Germinal center (tissue), 1 donor: Measurements from ENCODE around the gene CANX.
"Not testable (repeated sequence)": the region's sequence is repeated elsewhere in the genome, so short reads cannot be mapped to it uniquely, and the experiment has no call there.

Experiments
- DNase-seq: peaks from one replicate; pipeline ENCODE4 v3.0.0; 2012; ENCODE audit warnings: mixed read lengths, low spot score

CANX gene

GRCh38 chr5:179699616-179700237, 960 bp downstream of the CANX start:
- peak; percentile 24 for DNase-seq

- DNase-seq: no peak
Measured at GRCh38 chr5:179700401-179700918, 1.7 kb downstream of the CANX start.

GRCh38 chr5:179716286-179716685, 17.5 kb downstream of the CANX start:
- DNase-seq: no peak

GRCh38 chr5:179720222-179720621, 21.5 kb downstream of the CANX start:
- DNase-seq: no peak

GRCh38 chr5:179724163-179724562, 25.4 kb downstream of the CANX start:
- no peak for DNase-seq

- no peak for DNase-seq
Measured at GRCh38 chr5:179727106-179727505, 28.3 kb downstream of the CANX start.

GRCh38 chr5:179729303-179729702, 30.5 kb downstream of the CANX start:
- no peak for DNase-seq

GRCh38 chr5:179729727-179730126, 31.0 kb downstream of the CANX start:
- no peak for DNase-seq

- DNase-seq: no peak
Measured at GRCh38 chr5:179730356-179730755, 31.6 kb downstream of the CANX start.

GRCh38 chr5:179730852-179731251, 32.1 kb downstream of the CANX start:
- DNase-seq: no peak

GRCh38 chr5:179731791-179732411, 33.1 kb downstream of the CANX start:
- DNase-seq: no peak

GRCh38 chr5:179732412-179732917, 33.7 kb downstream of the CANX start, which contains the start of gene MAML1:
Gene MAML1 (plus strand): TSS chr5:179732822. CDS start chr5:179733113, 291 bp downstream.
- DNase-seq: peak; percentile 98

- peak; percentile 46 for DNase-seq
Measured at GRCh38 chr5:179732918-179733771, 34.4 kb downstream of the CANX start.

GRCh38 chr5:179733772-179734126, 35.0 kb downstream of the CANX start:
- DNase-seq: no peak

GRCh38 chr5:179734536-179735164, 35.9 kb downstream of the CANX start:
- no peak for DNase-seq

- no peak for DNase-seq
Measured at GRCh38 chr5:179738742-179739141, 40.0 kb downstream of the CANX start.

- DNase-seq: not testable (repeated sequence)
Measured at GRCh38 chr5:179744106-179744505, 45.3 kb downstream of the CANX start.

GRCh38 chr5:179746872-179747271, 48.1 kb downstream of the CANX start:
- DNase-seq: no peak

- no peak for DNase-seq
Measured at GRCh38 chr5:179747811-179748210, 49.0 kb downstream of the CANX start.

- DNase-seq: no peak
Measured at GRCh38 chr5:179749857-179750508, 51.2 kb downstream of the CANX start.

- no peak for DNase-seq
Measured at GRCh38 chr5:179753971-179754370, 55.2 kb downstream of the CANX start.

GRCh38 chr5:179755022-179755421, 56.3 kb downstream of the CANX start:
- DNase-seq: no peak
